ENCODE measurements around the gene SUGCT.
A peak's percentile ranks its signal among the peaks of the same experiment; 100 is the strongest.

The SUGCT gene

GRCh38 chr7:40772096-40772495 is 637.3 kb downstream of the SUGCT start:
- Histone ChIP-seq H3K79me1 (ENCODE audit: low read length) (no peaks in the 10 kb centered on the region), H2BK120ac (ENCODE audit: insufficient read depth, low read length, poor library complexity) (no peak overlapping the region), H3K4ac (ENCODE audit: low read depth, low read length) (no peak overlapping the region), H4K12ac (ENCODE audit: low read depth, low read length) (no peak overlapping the region), H3K27me3 (ENCODE audit: insufficient read depth, low read length) (no peaks in the 10 kb centered on the region), H3K18ac (ENCODE audit: low read length) (no peak overlapping the region), H3K36me3 (ENCODE audit: control insufficient read depth in 1 of 2, insufficient read depth in 2 of 2, low read length in 2 of 2) (no peaks in the 10 kb centered on the region), H2AK5ac (ENCODE audit: low read length) (no peak overlapping the region), H3K14ac (ENCODE audit: low read length) (no peak overlapping the region), H4K8ac (ENCODE audit: low read depth, low read length) (no peak overlapping the region), H3K9me3 (ENCODE audit: insufficient read depth, low read depth, low read length) (no peaks in the 10 kb centered on the region), H3K4me1 (ENCODE audit: control insufficient read depth in 1 of 2, insufficient read depth in 2 of 2, low read length in 2 of 2) (no peaks in the 10 kb centered on the region), H3K4me2 (ENCODE audit: low read length) (no peak overlapping the region), H3K9ac (ENCODE audit: low read length) (no peak overlapping the region), H3K27ac (ENCODE audit: low read depth, low read length) (no peak overlapping the region), H2BK12ac (ENCODE audit: low read length) (no peak overlapping the region), H3K79me2 (ENCODE audit: control insufficient read depth, insufficient read depth, low read length, poor library complexity) (no peaks in the 10 kb centered on the region), H4K91ac (ENCODE audit: low read depth, low read length) (no peak overlapping the region), H3K4me3 (ENCODE audit: low read depth, low read length) (no peak overlapping the region), H2AFZ (ENCODE audit: insufficient read depth, low read length, poor library complexity) (no peak overlapping the region), H2BK5ac (ENCODE audit: low read depth, low read length, poor library complexity) (no peak overlapping the region), H3K23ac (ENCODE audit: low read length) (no peak overlapping the region)
- WGBS (ENCODE audit: extremely low coverage, insufficient coverage, insufficient read length): no CpG with 5 or more reads among the region's 3 CpGs
- DNase-seq: peak in 1 of 2 donors; percentile 10

DNA sequence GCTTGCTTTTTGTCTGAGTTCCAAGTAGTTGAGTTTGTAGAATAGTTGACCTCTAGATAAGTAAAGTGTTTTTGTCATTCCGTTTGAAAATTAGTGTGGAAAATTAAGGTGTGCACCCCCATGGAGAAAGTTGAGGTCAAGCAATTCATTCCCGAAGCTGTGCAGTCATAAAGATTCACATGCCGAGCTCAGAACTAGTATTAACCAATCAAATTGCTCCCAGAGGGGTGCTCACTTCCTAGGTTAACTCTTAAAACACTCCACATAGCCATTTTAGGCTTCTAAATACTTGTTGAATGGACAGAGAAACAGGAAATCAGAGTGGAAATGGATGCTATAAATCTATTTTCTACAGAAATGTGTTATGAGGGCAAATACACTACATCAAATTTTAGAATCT is 638.9 kb downstream of the SUGCT start:
- H3K18ac ChIP-seq (ENCODE audit: low read length): no peak overlapping the region
- no peak overlapping the region for H2BK120ac ChIP-seq (ENCODE audit: insufficient read depth, low read length, poor library complexity)
- no peak overlapping the region for H3K23ac ChIP-seq (ENCODE audit: low read length)
- no peak overlapping the region for H4K8ac ChIP-seq (ENCODE audit: low read depth, low read length)
- no peak overlapping the region for H4K91ac ChIP-seq (ENCODE audit: low read depth, low read length)
- H3K9me3 ChIP-seq (ENCODE audit: insufficient read depth, low read depth, low read length): no peaks in the 10 kb centered on the region
- H3K79me2 ChIP-seq (ENCODE audit: control insufficient read depth, insufficient read depth, low read length, poor library complexity): no peaks in the 10 kb centered on the region
- DNase-seq: no peak
- H2AK5ac ChIP-seq (ENCODE audit: low read length): no peak overlapping the region
- no peak overlapping the region for H4K12ac ChIP-seq (ENCODE audit: low read depth, low read length)
- H3K79me1 ChIP-seq (ENCODE audit: low read length): no peaks in the 10 kb centered on the region
- no peak overlapping the region for H2BK5ac ChIP-seq (ENCODE audit: low read depth, low read length, poor library complexity)
- WGBS (ENCODE audit: extremely low coverage, insufficient coverage, insufficient read length): 100% methylated on average over 1 of the region's 3 CpGs
- H3K4me3 ChIP-seq (ENCODE audit: low read depth, low read length): no peak overlapping the region
- H3K36me3 ChIP-seq (ENCODE audit: control insufficient read depth in 1 of 2, insufficient read depth in 2 of 2, low read length in 2 of 2): no peaks in the 10 kb centered on the region
- no peaks in the 10 kb centered on the region for H3K4me1 ChIP-seq (ENCODE audit: control insufficient read depth in 1 of 2, insufficient read depth in 2 of 2, low read length in 2 of 2)
- H3K27ac ChIP-seq (ENCODE audit: low read depth, low read length): no peak overlapping the region
- H3K14ac ChIP-seq (ENCODE audit: low read length): no peak overlapping the region
- H2AFZ ChIP-seq (ENCODE audit: insufficient read depth, low read length, poor library complexity): no peak overlapping the region
- no peak overlapping the region for H2BK12ac ChIP-seq (ENCODE audit: low read length)
- no peak overlapping the region for H3K4me2 ChIP-seq (ENCODE audit: low read length)
- no peaks in the 10 kb centered on the region for H3K27me3 ChIP-seq (ENCODE audit: insufficient read depth, low read length)
- no peak overlapping the region for H3K9ac ChIP-seq (ENCODE audit: low read length)
- no peak overlapping the region for H3K4ac ChIP-seq (ENCODE audit: low read depth, low read length)

- no peaks in the 10 kb centered on the region for H3K36me3 ChIP-seq (ENCODE audit: control insufficient read depth in 1 of 2, insufficient read depth in 2 of 2, low read length in 2 of 2)
- no peaks in the 10 kb centered on the region for H3K79me2 ChIP-seq (ENCODE audit: control insufficient read depth, insufficient read depth, low read length, poor library complexity)
- no peak for DNase-seq
- no peak overlapping the region for H2AFZ ChIP-seq (ENCODE audit: insufficient read depth, low read length, poor library complexity)
- H3K79me1 ChIP-seq (ENCODE audit: low read length): no peaks in the 10 kb centered on the region
- no peak overlapping the region for H3K23ac ChIP-seq (ENCODE audit: low read length)
- no peak overlapping the region for H4K8ac ChIP-seq (ENCODE audit: low read depth, low read length)
- H3K4me2 ChIP-seq (ENCODE audit: low read length): no peak overlapping the region
- H3K27me3 ChIP-seq (ENCODE audit: insufficient read depth, low read length): no peaks in the 10 kb centered on the region
- H4K91ac ChIP-seq (ENCODE audit: low read depth, low read length): no peak overlapping the region
- no peak overlapping the region for H3K9ac ChIP-seq (ENCODE audit: low read length)
- H3K18ac ChIP-seq (ENCODE audit: low read length): no peak overlapping the region
- no peaks in the 10 kb centered on the region for H3K9me3 ChIP-seq (ENCODE audit: insufficient read depth, low read depth, low read length)
- H2AK5ac ChIP-seq (ENCODE audit: low read length): no peak overlapping the region
- no peak overlapping the region for H2BK120ac ChIP-seq (ENCODE audit: insufficient read depth, low read length, poor library complexity)
- no peak overlapping the region for H2BK5ac ChIP-seq (ENCODE audit: low read depth, low read length, poor library complexity)
- WGBS (ENCODE audit: extremely low coverage, insufficient coverage, insufficient read length): no CpG with 5 or more reads among the region's 4 CpGs
- H3K4ac ChIP-seq (ENCODE audit: low read depth, low read length): no peak overlapping the region
- H2BK12ac ChIP-seq (ENCODE audit: low read length): no peak overlapping the region
- no peak overlapping the region for H4K12ac ChIP-seq (ENCODE audit: low read depth, low read length)
- no peak overlapping the region for H3K14ac ChIP-seq (ENCODE audit: low read length)
- no peak overlapping the region for H3K4me3 ChIP-seq (ENCODE audit: low read depth, low read length)
- no peaks in the 10 kb centered on the region for H3K4me1 ChIP-seq (ENCODE audit: control insufficient read depth in 1 of 2, insufficient read depth in 2 of 2, low read length in 2 of 2)
- H3K27ac ChIP-seq (ENCODE audit: low read depth, low read length): no peak overlapping the region
Observed at GRCh38 chr7:40775877-40776276, 641.1 kb downstream of the SUGCT start.

GRCh38 chr7:40777730-40778312 is 643.0 kb downstream of the SUGCT start:
- Histone ChIP-seq H2BK5ac (ENCODE audit: low read depth, low read length, poor library complexity) (no peak overlapping the region), H3K9me3 (ENCODE audit: insufficient read depth, low read depth, low read length) (no peaks in the 10 kb centered on the region), H3K18ac (ENCODE audit: low read length) (no peak overlapping the region), H2BK12ac (ENCODE audit: low read length) (no peak overlapping the region), H3K4ac (ENCODE audit: low read depth, low read length) (no peak overlapping the region), H3K27me3 (ENCODE audit: insufficient read depth, low read length) (no peaks in the 10 kb centered on the region), H3K27ac (ENCODE audit: low read depth, low read length) (no peak overlapping the region), H3K79me1 (ENCODE audit: low read length) (no peaks in the 10 kb centered on the region), H3K9ac (ENCODE audit: low read length) (no peak overlapping the region), H4K91ac (ENCODE audit: low read depth, low read length) (no peak overlapping the region), H3K36me3 (ENCODE audit: control insufficient read depth in 1 of 2, insufficient read depth in 2 of 2, low read length in 2 of 2) (no peaks in the 10 kb centered on the region), H3K4me3 (ENCODE audit: low read depth, low read length) (no peak overlapping the region), H3K23ac (ENCODE audit: low read length) (no peak overlapping the region), H2BK120ac (ENCODE audit: insufficient read depth, low read length, poor library complexity) (no peak overlapping the region), H3K4me1 (ENCODE audit: control insufficient read depth in 1 of 2, insufficient read depth in 2 of 2, low read length in 2 of 2) (no peaks in the 10 kb centered on the region), H4K12ac (ENCODE audit: low read depth, low read length) (no peak overlapping the region), H3K4me2 (ENCODE audit: low read length) (no peak overlapping the region), H3K14ac (ENCODE audit: low read length) (no peak overlapping the region), H4K8ac (ENCODE audit: low read depth, low read length) (no peak overlapping the region), H3K79me2 (ENCODE audit: control insufficient read depth, insufficient read depth, low read length, poor library complexity) (no peaks in the 10 kb centered on the region), H2AK5ac (ENCODE audit: low read length) (no peak overlapping the region), H2AFZ (ENCODE audit: insufficient read depth, low read length, poor library complexity) (no peak overlapping the region)
- no peak for DNase-seq
- WGBS (ENCODE audit: extremely low coverage, insufficient coverage, insufficient read length): no CpG with 5 or more reads among the region's 5 CpGs

All from trophoblast cell (in vitro differentiated cells and primary cell).